ENCODE results near the gene ETS2.

The ETS2 gene

GRCh38 chr21:38840456-38841300, 34.9 kb downstream of the ETS2 start (continued):
- TF ChIP-seq, protein P1, sequence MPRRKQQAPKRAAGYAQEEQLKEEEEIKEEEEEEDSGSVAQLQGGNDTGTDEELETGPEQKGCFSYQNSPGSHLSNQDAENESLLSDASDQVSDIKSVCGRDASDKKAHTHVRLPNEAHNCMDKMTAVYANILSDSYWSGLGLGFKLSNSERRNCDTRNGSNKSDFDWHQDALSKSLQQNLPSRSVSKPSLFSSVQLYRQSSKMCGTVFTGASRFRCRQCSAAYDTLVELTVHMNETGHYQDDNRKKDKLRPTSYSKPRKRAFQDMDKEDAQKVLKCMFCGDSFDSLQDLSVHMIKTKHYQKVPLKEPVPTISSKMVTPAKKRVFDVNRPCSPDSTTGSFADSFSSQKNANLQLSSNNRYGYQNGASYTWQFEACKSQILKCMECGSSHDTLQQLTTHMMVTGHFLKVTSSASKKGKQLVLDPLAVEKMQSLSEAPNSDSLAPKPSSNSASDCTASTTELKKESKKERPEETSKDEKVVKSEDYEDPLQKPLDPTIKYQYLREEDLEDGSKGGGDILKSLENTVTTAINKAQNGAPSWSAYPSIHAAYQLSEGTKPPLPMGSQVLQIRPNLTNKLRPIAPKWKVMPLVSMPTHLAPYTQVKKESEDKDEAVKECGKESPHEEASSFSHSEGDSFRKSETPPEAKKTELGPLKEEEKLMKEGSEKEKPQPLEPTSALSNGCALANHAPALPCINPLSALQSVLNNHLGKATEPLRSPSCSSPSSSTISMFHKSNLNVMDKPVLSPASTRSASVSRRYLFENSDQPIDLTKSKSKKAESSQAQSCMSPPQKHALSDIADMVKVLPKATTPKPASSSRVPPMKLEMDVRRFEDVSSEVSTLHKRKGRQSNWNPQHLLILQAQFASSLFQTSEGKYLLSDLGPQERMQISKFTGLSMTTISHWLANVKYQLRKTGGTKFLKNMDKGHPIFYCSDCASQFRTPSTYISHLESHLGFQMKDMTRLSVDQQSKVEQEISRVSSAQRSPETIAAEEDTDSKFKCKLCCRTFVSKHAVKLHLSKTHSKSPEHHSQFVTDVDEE (CRISPR knock-in tag; IDR thresholded peaks at IDR 0.05) = no peak
- TF ChIP-seq OSR1 (CRISPR knock-in tag; IDR thresholded peaks at IDR 0.05) (no peak), ZFP3 (CRISPR knock-in tag; IDR thresholded peaks at IDR 0.05) (no peak), SNAI2 (CRISPR knock-in tag; IDR thresholded peaks at IDR 0.05) (no peak)

DNA sequence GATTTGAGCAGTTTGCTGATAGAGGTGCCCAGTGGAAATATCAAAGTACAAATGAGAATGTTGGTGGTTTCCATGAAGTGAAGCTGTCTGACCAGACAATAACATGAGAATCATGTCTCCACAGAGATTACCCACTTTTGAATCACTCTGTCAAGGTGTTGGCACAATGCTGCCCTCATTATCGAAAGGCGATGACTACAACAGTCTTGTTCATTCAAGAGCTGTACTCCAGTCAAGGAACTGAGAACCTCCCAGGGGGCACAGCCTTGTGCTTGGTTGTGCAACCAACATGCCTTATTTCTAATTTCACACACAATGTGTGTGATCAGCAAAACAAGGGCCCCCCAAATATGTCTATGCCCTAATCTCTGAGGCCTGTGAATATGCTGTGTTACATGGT, 35.7 kb downstream of the ETS2 start:
- no peak for TF ChIP-seq ESRRG (CRISPR knock-in tag; IDR thresholded peaks at IDR 0.05)
- no peak for TF ChIP-seq TOX (CRISPR knock-in tag; IDR thresholded peaks at IDR 0.05; ENCODE audit: borderline replicate concordance)
- no peak for TF ChIP-seq SNAI2 (CRISPR knock-in tag; IDR thresholded peaks at IDR 0.05)
- TF ChIP-seq TCF4 (CRISPR knock-in tag; IDR thresholded peaks at IDR 0.05; ENCODE audit: borderline replicate concordance) = no peak
- no peak for TF ChIP-seq GLIS3 (CRISPR knock-in tag; IDR thresholded peaks at IDR 0.05)
- TF ChIP-seq, protein P2, sequence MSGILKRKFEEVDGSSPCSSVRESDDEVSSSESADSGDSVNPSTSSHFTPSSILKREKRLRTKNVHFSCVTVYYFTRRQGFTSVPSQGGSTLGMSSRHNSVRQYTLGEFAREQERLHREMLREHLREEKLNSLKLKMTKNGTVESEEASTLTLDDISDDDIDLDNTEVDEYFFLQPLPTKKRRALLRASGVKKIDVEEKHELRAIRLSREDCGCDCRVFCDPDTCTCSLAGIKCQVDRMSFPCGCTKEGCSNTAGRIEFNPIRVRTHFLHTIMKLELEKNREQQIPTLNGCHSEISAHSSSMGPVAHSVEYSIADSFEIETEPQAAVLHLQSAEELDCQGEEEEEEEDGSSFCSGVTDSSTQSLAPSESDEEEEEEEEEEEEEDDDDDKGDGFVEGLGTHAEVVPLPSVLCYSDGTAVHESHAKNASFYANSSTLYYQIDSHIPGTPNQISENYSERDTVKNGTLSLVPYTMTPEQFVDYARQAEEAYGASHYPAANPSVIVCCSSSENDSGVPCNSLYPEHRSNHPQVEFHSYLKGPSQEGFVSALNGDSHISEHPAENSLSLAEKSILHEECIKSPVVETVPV (CRISPR knock-in tag; IDR thresholded peaks at IDR 0.05) = no peak
- TF ChIP-seq RARB (CRISPR knock-in tag; IDR thresholded peaks at IDR 0.05) = no peak
- no peak for TF ChIP-seq OSR1 (CRISPR knock-in tag; IDR thresholded peaks at IDR 0.05)
- no peak for TF ChIP-seq ZFP3 (CRISPR knock-in tag; IDR thresholded peaks at IDR 0.05)
- TF ChIP-seq ZC3H10 (CRISPR knock-in tag; IDR thresholded peaks at IDR 0.05) = no peak
- no peak for TF ChIP-seq ZNF70 (CRISPR knock-in tag; IDR thresholded peaks at IDR 0.05)
- TF ChIP-seq, protein P3, sequence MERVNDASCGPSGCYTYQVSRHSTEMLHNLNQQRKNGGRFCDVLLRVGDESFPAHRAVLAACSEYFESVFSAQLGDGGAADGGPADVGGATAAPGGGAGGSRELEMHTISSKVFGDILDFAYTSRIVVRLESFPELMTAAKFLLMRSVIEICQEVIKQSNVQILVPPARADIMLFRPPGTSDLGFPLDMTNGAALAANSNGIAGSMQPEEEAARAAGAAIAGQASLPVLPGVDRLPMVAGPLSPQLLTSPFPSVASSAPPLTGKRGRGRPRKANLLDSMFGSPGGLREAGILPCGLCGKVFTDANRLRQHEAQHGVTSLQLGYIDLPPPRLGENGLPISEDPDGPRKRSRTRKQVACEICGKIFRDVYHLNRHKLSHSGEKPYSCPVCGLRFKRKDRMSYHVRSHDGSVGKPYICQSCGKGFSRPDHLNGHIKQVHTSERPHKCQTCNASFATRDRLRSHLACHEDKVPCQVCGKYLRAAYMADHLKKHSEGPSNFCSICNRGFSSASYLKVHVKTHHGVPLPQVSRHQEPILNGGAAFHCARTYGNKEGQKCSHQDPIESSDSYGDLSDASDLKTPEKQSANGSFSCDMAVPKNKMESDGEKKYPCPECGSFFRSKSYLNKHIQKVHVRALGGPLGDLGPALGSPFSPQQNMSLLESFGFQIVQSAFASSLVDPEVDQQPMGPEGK (CRISPR knock-in tag; IDR thresholded peaks at IDR 0.05; ENCODE audit: borderline replicate concordance) = no peak
- no peak for TF ChIP-seq ZNF8 (CRISPR knock-in tag; IDR thresholded peaks at IDR 0.05)
- no peak for TF ChIP-seq ZFP30 (CRISPR knock-in tag; IDR thresholded peaks at IDR 0.05)
- no peak for TF ChIP-seq PPARA (CRISPR knock-in tag; IDR thresholded peaks at IDR 0.05; ENCODE audit: borderline replicate concordance)
- TF ChIP-seq, protein P1 (CRISPR knock-in tag; IDR thresholded peaks at IDR 0.05) = no peak
- no peak for TF ChIP-seq ISL1 (CRISPR knock-in tag; IDR thresholded peaks at IDR 0.05)
- no peak for TF ChIP-seq ARNTL (CRISPR knock-in tag; IDR thresholded peaks at IDR 0.05; ENCODE audit: borderline replicate concordance, low read depth)
- TF ChIP-seq, protein P4, sequence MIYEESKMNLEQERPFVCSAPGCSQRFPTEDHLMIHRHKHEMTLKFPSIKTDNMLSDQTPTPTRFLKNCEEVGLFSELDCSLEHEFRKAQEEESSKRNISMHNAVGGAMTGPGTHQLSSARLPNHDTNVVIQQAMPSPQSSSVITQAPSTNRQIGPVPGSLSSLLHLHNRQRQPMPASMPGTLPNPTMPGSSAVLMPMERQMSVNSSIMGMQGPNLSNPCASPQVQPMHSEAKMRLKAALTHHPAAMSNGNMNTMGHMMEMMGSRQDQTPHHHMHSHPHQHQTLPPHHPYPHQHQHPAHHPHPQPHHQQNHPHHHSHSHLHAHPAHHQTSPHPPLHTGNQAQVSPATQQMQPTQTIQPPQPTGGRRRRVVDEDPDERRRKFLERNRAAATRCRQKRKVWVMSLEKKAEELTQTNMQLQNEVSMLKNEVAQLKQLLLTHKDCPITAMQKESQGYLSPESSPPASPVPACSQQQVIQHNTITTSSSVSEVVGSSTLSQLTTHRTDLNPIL (CRISPR knock-in tag; IDR thresholded peaks at IDR 0.05; ENCODE audit: low read depth) = no peak
- no peak for ATAC-seq

GRCh38 chr21:38842079-38842478, 36.4 kb downstream of the ETS2 start:
- TF ChIP-seq, protein P4 (CRISPR knock-in tag; IDR thresholded peaks at IDR 0.05; ENCODE audit: low read depth) = no peak
- no peak for TF ChIP-seq ZFP3 (CRISPR knock-in tag; IDR thresholded peaks at IDR 0.05)
- TF ChIP-seq POU6F1 (CRISPR knock-in tag; IDR thresholded peaks at IDR 0.05; ENCODE audit: borderline replicate concordance, low read depth) = no peak
- TF ChIP-seq ZNF70 (CRISPR knock-in tag; IDR thresholded peaks at IDR 0.05) = no peak
- TF ChIP-seq, protein P3 (CRISPR knock-in tag; IDR thresholded peaks at IDR 0.05; ENCODE audit: borderline replicate concordance) = no peak
- TF ChIP-seq SNAI2 (CRISPR knock-in tag; IDR thresholded peaks at IDR 0.05) = no peak
- TF ChIP-seq ZFP30 (CRISPR knock-in tag; IDR thresholded peaks at IDR 0.05) = no peak
- TF ChIP-seq ZNF8 (CRISPR knock-in tag; IDR thresholded peaks at IDR 0.05) = no peak
- ATAC-seq = no peak

Measured in SK-N-SH treated with all-trans-retinoic acid at 6 μM for 48 hours (cell line).